ENCODE measurements around the gene IL36A. TPM values are rescaled to one million over a fixed set of nuclear protein-coding genes. Genes with fewer than 3 reads are reported as not detected.

The IL36A gene, protein sequence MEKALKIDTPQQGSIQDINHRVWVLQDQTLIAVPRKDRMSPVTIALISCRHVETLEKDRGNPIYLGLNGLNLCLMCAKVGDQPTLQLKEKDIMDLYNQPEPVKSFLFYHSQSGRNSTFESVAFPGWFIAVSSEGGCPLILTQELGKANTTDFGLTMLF
- total RNA-seq = not detected

DNA sequence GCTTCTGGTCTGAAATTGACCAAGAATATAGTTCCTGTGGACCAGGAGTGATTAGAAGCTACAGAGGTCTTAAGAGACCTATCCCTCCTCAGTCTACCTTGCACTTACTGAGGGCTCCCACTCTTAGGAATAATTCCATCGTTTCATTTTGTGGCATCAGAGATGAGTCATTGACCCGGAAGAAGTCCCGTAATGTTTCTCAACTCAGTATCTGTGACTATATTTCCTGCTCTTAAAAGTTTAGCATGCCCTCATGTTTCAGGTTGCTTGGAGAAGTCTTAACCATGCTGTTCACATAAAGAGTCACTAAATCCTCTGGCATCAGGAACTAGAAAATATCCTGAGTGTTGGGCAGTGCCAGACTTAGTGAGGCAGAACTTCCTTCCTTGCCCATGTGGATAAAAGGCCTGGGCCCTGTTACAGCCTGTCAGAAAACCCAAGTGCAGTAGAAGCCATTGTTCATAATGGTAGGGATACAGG lies at the start of gene IL36A:
IL36A (plus strand) TSS at position 430 of the 480 bp plus-strand sequence. CDS start 413 bp downstream, outside the sequence.

DNA sequence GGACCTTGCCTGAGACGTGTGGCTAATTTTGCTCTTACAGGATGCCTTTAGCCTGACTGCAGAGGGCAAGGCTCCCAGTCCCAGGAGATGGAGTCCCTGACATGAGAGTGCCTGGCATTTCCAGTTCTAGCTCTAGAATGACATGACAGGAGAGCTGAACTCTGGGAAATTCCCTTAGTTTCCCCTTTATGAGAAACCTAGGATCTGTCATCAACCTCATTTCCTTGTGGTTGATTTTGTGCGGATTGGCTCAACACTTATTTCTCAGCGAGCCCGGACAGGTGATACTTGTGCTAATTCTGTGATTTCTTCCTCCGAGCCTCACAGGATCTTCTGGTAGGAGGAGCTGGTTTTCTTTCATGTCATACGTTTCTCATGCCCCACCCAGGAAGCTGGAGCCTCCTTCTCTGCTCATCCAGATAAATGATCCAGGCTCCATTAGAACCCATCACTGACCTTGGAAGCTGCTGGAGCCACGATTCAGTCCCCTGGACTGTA lies 27.7 kb upstream of the IL36A start, which contains the start of gene IL36G:
IL36G (plus strand) TSS at position 448 of the 498 bp plus-strand sequence. CDS start 633 bp downstream, outside the sequence.

DNA sequence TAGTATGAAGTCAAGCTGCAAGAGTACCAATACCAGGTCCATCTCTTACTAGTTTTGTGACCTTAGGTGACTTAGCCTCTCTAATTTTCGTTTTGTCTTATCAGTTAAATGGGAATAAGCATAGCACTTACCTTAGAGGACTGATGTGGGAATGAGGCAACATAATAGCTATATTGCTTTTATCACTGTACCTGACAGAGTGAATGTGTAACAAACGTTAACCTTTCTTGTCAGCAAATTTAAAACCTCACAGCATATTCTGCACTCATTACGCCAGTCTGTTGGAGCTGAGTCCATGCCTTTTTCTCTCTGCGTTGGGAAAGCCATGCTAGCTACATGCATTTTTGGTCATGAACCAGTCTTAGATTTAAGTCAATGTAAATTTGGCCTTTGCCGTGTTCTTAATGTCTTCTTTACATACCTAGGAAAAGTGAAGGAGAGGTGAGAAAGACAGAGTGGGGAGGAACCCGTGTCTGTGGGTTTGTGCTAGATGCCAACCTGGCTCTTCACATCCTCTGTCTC lies 47.2 kb downstream of the IL36A start, which contains the start of gene IL36B:
IL36B (minus strand) TSS at position 472 of the 522 bp plus-strand sequence.

Other genes starting within 250 kb of the IL36A start
- gene CKAP2L, start 240.8 kb upstream of the IL36A start, total RNA-seq = 10 to 100 TPM; 45.4 to 45.9 TPM
- under 1 TPM; 0.22 to 0.33 TPM for gene IL1A, start 221.0 kb upstream of the IL36A start, total RNA-seq
- not detected for gene IL1B, start 168.7 kb upstream of the IL36A start, total RNA-seq
- under 1 TPM in 1 of 2 experiments, not detected in 1; 0.50 TPM for gene IL37, start 94.3 kb upstream of the IL36A start, total RNA-seq
- gene IL36G, start 27.5 kb upstream of the IL36A start, total RNA-seq = not detected
- not detected for gene IL36B, start 47.4 kb downstream of the IL36A start, total RNA-seq
- gene IL36RN, start 53.7 kb downstream of the IL36A start, total RNA-seq = not detected
- not detected for gene IL1F10, start 62.5 kb downstream of the IL36A start, total RNA-seq
- gene IL1RN, start 122.1 kb downstream of the IL36A start, total RNA-seq = under 1 TPM in 1 of 2 experiments, not detected in 1; 0.25 TPM
- 100 to 1,000 TPM; 287 to 290 TPM for gene PSD4, start 168.5 kb downstream of the IL36A start, total RNA-seq